GM11168 (cell line): ENCODE measurements around the gene PADI3.

Experiments
- in situ Hi-C: fragments of 300-500 bp; cut with MboI; formaldehyde crosslinking; loops from one replicate; pipeline ENCODE4 v1.12.0; 2022; ENCODE audit warnings: low sequenced_read_pairs; ENCODE audit not compliant: unreplicated experiment

PADI3 gene

DNA sequence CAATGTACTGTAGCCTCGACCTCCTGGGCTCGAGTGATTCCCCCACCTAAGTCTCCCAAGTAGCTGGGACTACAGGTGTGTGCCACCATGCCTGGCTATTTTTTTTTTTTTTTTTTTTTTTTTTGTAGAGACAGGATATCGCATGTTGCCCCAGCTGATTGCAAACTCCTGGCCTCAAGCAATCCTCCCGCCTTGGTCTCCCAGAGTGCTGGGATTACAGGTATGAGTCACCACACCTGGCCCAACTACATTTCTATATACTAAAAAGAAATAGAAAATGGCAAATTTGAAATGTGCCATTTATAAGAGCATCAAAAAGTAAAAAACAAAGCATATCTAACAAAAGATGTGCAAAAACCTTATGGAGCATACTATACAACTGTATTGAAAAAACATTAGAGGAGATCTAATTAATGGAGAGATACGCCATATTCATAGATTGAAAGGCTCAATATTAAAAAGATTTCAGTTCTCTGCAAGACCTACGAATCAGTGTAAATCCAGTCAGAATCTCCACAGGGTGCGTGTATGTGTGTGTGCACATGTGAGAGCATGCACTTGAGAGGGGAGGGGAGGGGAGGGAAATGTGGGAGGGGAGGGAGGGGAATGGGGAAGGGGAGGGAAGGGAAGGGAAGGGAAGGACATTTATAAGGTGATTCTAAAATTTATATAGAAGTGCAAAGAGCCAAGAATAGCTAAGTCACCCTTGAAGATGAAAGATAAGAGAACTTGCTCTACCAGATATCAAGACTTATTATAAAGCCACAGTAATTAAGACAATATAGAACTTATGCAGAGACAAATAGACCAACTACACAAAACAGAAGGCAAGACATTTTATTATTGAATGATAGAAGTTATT is 43.6 kb downstream of the PADI3 start:
- in situ Hi-C loops, result no loop called here

DNA sequence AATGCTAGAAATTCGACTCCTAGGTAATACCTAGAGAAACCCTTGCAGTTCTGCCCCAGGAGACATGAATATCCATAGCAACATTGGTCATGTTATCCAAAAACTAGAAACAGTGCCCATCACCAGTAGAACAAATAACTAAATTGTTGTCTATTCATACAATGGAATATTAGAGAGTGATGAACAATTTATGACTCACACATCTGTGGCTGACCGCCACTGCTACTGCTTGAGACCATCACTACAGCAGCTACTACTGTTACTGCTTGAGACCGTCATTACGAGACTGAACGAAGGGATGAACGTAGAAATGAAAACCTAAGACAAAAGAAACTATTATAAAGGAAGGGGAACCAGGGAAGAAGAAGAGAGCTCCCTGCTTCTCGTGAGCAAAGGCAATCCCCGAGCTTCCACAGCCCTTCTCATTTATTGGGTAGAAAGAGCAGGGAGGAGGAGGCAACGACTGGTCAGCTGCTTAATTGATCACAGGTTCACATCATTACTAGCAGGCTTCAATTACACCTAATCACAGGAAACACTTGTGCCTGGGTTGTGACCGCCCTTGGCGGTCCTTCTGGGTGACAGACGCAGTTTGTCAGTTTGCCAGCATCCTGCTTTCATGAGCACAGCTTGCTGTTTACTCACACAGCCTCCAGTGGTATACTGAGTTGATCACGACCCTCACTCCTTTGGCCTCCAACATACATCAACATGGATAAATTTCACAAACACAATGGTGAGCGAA is 45.0 kb downstream of the PADI3 start:
- in situ Hi-C loops, result no loop called here

- in situ Hi-C loops, result no loop called here
Measured at GRCh38 chr1:17295292-17295691, 46.4 kb downstream of the PADI3 start.

DNA sequence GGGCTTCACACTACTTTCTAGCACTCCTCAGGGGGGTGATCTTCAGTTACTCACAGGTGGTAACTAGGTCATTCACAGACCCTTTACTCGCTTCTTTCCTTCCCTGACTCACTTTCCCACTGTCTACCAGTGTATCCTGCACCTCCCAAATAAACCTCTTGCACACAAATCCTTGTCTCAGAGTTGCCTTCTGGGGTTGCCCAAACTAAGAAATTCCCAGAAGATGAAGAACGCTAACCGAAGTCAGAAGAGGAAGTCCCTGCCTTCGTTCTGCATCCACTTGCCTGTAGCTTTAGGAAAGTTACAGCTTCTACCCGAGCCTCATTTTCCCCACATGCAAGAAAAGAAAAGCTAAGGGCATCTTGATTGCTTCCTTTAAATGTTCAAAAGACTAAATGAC is 47.2 kb downstream of the PADI3 start:
- in situ Hi-C loops, result no loop called here

GRCh38 chr1:17297991-17298390 is 49.1 kb downstream of the PADI3 start:
- in situ Hi-C loops, result no loop called here

DNA sequence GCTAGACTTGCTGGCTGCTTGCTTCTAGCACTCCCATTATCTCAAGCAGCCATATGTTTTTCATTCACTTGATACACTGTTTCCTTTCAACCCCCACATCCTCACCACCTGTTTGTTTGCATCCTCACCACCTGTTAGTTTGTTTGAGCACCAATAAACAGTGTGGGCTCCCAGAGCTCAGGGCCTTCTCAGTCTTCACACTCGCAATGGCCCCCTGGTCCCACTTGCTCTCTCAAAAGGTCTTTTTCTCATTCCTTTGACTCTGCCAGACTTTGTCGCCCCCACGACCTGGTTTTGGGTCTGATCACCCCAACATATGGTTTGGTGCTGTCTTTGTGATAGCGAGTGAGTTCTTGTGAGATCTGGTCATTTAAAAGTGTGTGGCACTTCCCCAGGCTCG is 52.9 kb downstream of the PADI3 start:
- in situ Hi-C loops, result no loop called here

DNA sequence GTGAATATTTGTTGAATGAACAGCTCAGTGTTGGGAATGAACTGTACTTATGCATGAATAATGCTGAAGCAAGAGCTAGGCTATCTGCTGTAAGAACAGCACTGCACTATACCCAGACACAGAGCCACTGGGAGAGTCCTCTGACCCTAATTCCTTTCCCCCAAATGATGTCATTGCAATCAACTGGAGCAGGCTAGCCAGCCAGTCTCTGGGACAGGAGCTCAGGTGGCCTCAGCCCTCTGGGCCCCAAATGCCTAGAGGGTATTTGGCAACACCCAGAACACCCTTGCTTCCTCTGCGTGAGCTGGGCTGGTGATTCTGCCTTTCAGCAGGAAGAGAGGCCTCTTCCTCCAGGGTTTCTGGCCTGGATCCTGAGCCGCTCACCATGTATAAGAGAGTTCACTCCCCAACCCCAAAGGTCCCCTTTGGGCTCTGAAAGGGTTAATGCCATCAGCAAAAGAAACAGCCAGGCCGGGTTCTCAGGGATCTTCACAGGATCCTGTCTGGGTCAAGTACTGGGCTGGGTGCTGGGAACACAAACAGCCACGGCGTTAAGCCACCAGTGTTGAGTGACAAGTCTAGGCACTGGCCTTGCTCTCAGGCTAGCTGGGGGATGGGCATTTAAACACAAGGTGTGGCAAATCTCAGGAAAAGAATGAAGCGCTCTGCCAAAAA is 55.4 kb downstream of the PADI3 start:
- in situ Hi-C loops, result no loop called here

GRCh38 chr1:17304826-17305175 is 55.9 kb downstream of the PADI3 start:
- in situ Hi-C loops, result no loop called here

GRCh38 chr1:17305576-17306095 is 56.7 kb downstream of the PADI3 start:
- in situ Hi-C loops, result no loop called here

DNA sequence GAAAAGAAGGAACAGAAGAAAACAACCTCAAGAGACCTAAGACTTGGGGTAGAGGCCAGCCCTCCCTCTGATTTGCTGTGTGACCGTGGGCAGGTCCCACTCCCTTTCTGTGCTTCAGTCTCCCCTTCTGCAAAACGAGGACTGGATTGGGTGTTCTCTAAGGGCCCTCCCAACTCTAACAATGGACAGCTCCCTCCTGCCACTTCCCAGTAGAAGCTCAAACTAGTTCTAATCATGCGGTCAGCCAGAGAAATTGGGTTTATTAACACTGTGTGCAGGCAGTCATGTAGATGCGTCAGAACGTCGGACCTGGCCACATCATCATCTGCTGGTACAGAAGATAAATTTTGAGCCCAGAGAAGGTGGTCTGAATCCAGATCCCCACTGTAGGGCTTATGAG is 57.5 kb downstream of the PADI3 start:
- in situ Hi-C loops, result no loop called here

- in situ Hi-C loops, result no loop called here
Measured at GRCh38 chr1:17306921-17307320, 58.0 kb downstream of the PADI3 start.

- in situ Hi-C loops, result no loop called here
Measured at GRCh38 chr1:17307329-17307728, 58.4 kb downstream of the PADI3 start.

DNA sequence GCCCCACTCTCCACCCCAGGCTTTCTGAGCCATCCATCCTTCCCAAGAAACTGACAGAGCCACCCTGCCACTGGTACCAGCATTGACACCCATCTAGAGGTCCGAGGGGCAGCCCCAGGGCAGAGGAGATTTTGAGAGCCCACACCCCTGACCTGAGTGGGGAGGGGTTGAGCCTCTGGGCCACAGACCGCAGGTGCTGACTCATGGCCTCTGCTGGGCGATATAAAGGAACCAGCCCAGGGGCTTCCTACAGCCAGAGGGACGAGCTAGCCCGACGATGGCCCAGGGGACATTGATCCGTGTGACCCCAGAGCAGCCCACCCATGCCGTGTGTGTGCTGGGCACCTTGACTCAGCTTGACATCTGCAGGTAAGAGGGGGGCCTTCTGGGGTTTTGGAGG is 59.0 kb downstream of the PADI3 start, which contains the start of gene PADI4:
Gene PADI4, plus strand, starts transcription at position 252 of the 400 bp plus-strand sequence. Its CDS starts 26 bp downstream, at position 278.
- in situ Hi-C loops, result no loop called here

- in situ Hi-C loops, result no loop called here
Measured at GRCh38 chr1:17308593-17308992, 59.7 kb downstream of the PADI3 start.

GRCh38 chr1:17309426-17310067 is 60.6 kb downstream of the PADI3 start:
- in situ Hi-C loops, result no loop called here

DNA sequence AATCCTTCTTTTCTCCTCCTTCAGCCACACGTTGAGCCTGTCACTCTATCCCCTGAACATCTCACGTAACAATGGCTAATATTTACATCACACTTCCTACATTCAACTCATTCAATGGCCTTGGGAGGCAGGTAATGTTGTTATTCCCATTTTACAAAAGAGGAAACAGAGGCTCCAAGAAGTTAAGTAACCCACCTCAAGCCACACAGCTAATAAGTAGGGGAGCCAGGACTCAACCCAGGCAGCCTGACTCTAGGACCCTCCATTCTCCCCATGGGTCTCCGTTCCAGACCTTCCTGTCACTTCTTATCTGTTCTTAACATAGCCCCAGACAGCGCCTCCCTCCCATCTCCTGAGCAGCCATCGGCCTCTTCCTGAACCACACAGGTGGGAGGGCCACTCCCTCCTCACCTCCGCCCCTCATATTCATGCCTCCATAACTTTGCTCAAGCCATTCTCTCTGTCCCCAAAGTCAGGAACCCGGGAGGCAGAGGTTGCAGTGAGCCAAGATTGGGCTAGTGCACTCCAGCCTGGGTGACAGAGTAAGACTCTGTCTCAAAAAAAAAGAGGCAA is 61.3 kb downstream of the PADI3 start:
- in situ Hi-C loops, result no loop called here

DNA sequence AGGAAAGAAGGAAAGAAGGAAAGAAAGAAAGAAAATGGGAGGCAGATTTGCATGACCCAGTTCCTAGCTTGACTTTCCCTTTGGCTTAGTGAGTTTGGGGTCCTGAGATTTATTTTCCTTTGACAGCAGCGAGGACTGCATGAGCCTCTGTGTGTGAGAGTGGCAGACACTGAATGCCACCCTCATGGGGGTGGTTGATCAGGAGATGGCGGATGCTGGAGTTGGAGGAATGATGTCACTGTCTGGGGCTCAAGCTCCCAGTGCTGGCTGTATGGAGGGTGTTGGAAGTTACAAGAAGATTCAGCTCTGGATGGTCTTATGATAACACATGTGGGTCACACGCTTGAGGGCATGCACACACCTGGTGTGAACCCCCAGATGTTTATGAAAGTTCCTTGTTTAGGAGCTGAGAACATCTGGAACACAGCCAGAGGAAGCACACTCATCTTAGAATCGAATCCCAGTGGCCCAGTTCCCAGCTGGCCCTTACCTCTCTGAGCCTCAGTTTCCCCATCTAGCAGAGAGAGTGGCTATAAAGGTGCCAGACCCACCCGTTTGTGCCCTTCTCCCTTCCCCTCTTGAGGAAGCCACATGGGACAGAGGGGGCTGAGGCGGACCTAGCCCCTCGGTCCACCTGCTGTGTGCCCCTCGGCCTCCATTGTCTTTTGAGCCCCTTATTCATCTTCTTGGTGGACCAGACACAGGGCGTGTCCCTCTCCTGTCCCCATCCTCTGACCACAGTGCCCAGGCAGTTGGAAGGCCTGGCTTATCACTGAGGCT is 64.8 kb downstream of the PADI3 start:
- in situ Hi-C loops, result no loop called here

DNA sequence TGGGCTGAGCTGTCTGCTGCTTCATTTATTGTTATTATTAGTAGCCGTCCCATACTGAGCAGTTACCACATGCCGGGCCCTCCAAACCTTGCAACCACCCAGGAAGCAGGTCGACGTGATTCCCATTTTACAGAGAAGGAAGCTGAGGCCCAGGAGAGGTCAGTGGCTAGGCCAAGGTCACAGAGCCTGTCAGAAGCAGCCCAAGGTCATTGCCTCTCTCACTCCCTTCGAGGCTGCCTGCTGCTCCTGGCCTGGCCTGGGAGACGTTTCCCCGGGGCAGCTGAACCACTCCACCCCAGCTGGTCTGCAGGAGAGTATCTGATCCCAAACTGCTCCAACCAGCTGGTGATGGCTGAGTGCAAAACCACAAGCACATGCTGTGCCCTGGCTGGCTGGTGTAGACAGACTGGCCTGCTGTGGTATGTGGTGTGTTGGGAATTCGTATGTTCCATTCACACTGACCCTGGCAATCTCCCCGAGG is 65.6 kb downstream of the PADI3 start:
- in situ Hi-C loops, result no loop called here

GRCh38 chr1:17315542-17316130 is 66.7 kb downstream of the PADI3 start:
- in situ Hi-C loops, result no loop called here
